GM21786 (cell line): ENCODE measurements around the gene LDAH.

Experiments used
- ATAC-seq: cut with Tn5 transposase; IDR thresholded peaks from one replicate; pipeline ENCODE4 v1.9.1; 2021; ENCODE audit not compliant: unreplicated experiment

The LDAH gene

GRCh38 chr2:20656561-20656960 is 166.3 kb downstream of the LDAH start:
- no peak for ATAC-seq

- ATAC-seq, result no peak
Measured at GRCh38 chr2:20654535-20654813, 168.4 kb downstream of the LDAH start.

GRCh38 chr2:20653695-20654534 is 169.0 kb downstream of the LDAH start:
- ATAC-seq, result no peak

GRCh38 chr2:20652673-20653575 is 170.0 kb downstream of the LDAH start:
- no peak for ATAC-seq

GRCh38 chr2:20652141-20652540 is 170.8 kb downstream of the LDAH start:
- no peak for ATAC-seq

GRCh38 chr2:20651731-20652099 is 171.2 kb downstream of the LDAH start:
- no peak for ATAC-seq

GRCh38 chr2:20650877-20651730 is 171.8 kb downstream of the LDAH start, which contains the start of gene HS1BP3:
Gene HS1BP3 (minus strand): TSS chr2:20651098. CDS start chr2:20651063, 35 bp downstream.
- ATAC-seq, result peak; percentile 94

GRCh38 chr2:20650393-20650876 is 172.5 kb downstream of the LDAH start:
- peak; percentile 11 for ATAC-seq

- no peak for ATAC-seq
Measured at GRCh38 chr2:20649976-20650375, 172.9 kb downstream of the LDAH start.

- ATAC-seq, result no peak
Measured at GRCh38 chr2:20649576-20649975, 173.3 kb downstream of the LDAH start.

GRCh38 chr2:20648831-20649230 is 174.1 kb downstream of the LDAH start:
- ATAC-seq, result no peak

- ATAC-seq, result no peak
Measured at GRCh38 chr2:20648206-20648605, 174.7 kb downstream of the LDAH start.

GRCh38 chr2:20647738-20648137 is 175.2 kb downstream of the LDAH start:
- no peak for ATAC-seq

- ATAC-seq, result no peak
Measured at GRCh38 chr2:20647211-20647610, 175.7 kb downstream of the LDAH start.

GRCh38 chr2:20646446-20646845 is 176.5 kb downstream of the LDAH start:
- no peak for ATAC-seq

GRCh38 chr2:20645761-20646160 is 177.1 kb downstream of the LDAH start:
- no peak for ATAC-seq

- no peak for ATAC-seq
Measured at GRCh38 chr2:20645301-20645701, 177.6 kb downstream of the LDAH start.

- ATAC-seq, result no peak
Measured at GRCh38 chr2:20643826-20644225, 179.1 kb downstream of the LDAH start.

- ATAC-seq, result no peak
Measured at GRCh38 chr2:20643060-20643459, 179.8 kb downstream of the LDAH start.

GRCh38 chr2:20642055-20642971 is 180.6 kb downstream of the LDAH start:
- peak; percentile 92 for ATAC-seq
